ENCODE data around the gene GAN. TPM values are rescaled to one million over a fixed set of nuclear protein-coding genes. Genes with fewer than 3 reads are reported as not detected.

The GAN gene
- total and polyA plus RNA-seq, 2 of the 4 experiments (the other 2 are of a cell fraction), result 1.1 to 5.7 TPM

DNA sequence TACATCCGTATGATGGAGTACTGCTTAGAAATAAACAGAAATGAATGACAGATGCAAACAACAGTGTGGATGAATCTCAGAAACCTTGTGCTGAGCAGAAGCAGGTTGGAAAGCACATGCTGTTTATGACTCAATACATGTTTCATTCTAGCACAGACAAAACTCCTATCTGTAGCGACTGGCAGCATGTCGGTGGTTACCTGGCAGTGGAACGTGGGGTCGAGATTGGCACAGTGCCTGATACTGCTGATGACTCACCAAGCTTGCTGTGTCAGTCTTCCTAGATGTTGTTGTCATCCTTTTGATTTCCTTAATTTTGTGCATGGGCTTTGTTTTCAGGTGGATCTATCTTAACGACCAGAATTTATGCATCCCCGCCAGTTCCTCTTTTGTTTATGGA, 62.1 kb downstream of the GAN start:
- Histone ChIP-seq H3K27ac (ENCODE audit: insufficient read depth, low read length) (no peak overlapping the region), H2AK9ac (replicated peaks; ENCODE audit: low read depth, low read length, poor library complexity) (no peak overlapping the region), H2BK15ac (ENCODE audit: low read depth, low read length) (no peak overlapping the region), H3K23ac (ENCODE audit: low read depth, low read length) (no peak overlapping the region), H4K8ac (ENCODE audit: low read depth in 2 of 2, low read length in 2 of 2) (no peak overlapping the region), H4K20me1 (ENCODE audit: insufficient read depth, low read length) (no peaks in the 10 kb centered on the region), H3K36me3 (ENCODE audit: control insufficient read depth, insufficient read depth, low read length) (peaks cover 7% of the 10 kb centered on the region), H2BK20ac (ENCODE audit: low read depth, low read length) (no peak overlapping the region), H4K91ac (ENCODE audit: insufficient read depth, low read depth, low read length) (no peak overlapping the region), H3K14ac (replicated peaks; ENCODE audit: low read depth, low read length) (no peak overlapping the region), H3K4me2 (ENCODE audit: low read depth, low read length) (no peak overlapping the region), H2AFZ (replicated peaks; ENCODE audit: low read length, poor library complexity) (no peak overlapping the region), H4K5ac (ENCODE audit: low read depth, low read length) (no peak overlapping the region), H2BK5ac (ENCODE audit: low read depth, low read length, poor library complexity, severe bottlenecking) (no peak overlapping the region), H3K9me3 (ENCODE audit: control insufficient read depth, insufficient read depth, low read length) (no peaks in the 10 kb centered on the region), H3K79me1 (ENCODE audit: low read depth in 1 of 2, low read length in 2 of 2) (no peaks in the 10 kb centered on the region), H3K18ac (ENCODE audit: low read depth, low read length) (no peak overlapping the region), H3K27me3 (ENCODE audit: control insufficient read depth, insufficient read depth, low read length) (no peaks in the 10 kb centered on the region), H2AK5ac (ENCODE audit: low read depth, low read length) (no peak overlapping the region), H3K56ac (ENCODE audit: extremely low read depth, insufficient read depth, low read length) (no peak overlapping the region), H2BK120ac (ENCODE audit: low read depth, low read length) (no peak overlapping the region), H3K9ac (ENCODE audit: low read depth, low read length) (no peak overlapping the region), H3K4me3 (ENCODE audit: insufficient read depth, low read depth, low read length) (no peak overlapping the region), H3K9me1 (ENCODE audit: insufficient read depth, low read length) (no peaks in the 10 kb centered on the region; the same call in 1 of the 2 replicates), H3K4ac (ENCODE audit: low read depth, low read length) (no peak overlapping the region), H3K4me1 (ENCODE audit: control insufficient read depth, insufficient read depth, low read length) (no peaks in the 10 kb centered on the region)
- POLR2A ChIA-PET (ENCODE audit: unreplicated experiment), result no interaction called here
- in situ Hi-C loops (cut with MboI; ENCODE audit: low sequenced_read_pairs) (no loop called here), intact Hi-C loops (cut with micrococcal nuclease) (no loop called here), dilution Hi-C loops (cut with HindIII; ENCODE audit: low sequenced_read_pairs, unreplicated experiment) (no loop called here)
- whole genome bisulfite sequencing, 2 experiments (ENCODE audit: extremely low coverage in 2 of 2, insufficient read length in 1 of 2), result 90% methylated on average over 4 of the region's 7 CpGs; no CpG with 5 or more reads in 1 of the 2 experiments
- DNase-seq (no peak), ATAC-seq (ENCODE audit: low read depth) (no peak)
- TF ChIP-seq RCOR1 (IDR thresholded peaks at IDR 0.05; ENCODE audit: insufficient replicate concordance, low read length), result no peak
- TF ChIP-seq CEBPB (IDR thresholded peaks at IDR 0.05; ENCODE audit: low read depth, low read length), result no peak
- TF ChIP-seq SMC3 (IDR thresholded peaks at IDR 0.05; ENCODE audit: low read depth, low read length), result no peak
- TF ChIP-seq FOS (IDR thresholded peaks at IDR 0.05; ENCODE audit: low read depth, low read length), result no peak
- TF ChIP-seq POLR2A (IDR thresholded peaks at IDR 0.05; ENCODE audit: low read depth, low read length), result no peak
- TF ChIP-seq, protein P1, sequence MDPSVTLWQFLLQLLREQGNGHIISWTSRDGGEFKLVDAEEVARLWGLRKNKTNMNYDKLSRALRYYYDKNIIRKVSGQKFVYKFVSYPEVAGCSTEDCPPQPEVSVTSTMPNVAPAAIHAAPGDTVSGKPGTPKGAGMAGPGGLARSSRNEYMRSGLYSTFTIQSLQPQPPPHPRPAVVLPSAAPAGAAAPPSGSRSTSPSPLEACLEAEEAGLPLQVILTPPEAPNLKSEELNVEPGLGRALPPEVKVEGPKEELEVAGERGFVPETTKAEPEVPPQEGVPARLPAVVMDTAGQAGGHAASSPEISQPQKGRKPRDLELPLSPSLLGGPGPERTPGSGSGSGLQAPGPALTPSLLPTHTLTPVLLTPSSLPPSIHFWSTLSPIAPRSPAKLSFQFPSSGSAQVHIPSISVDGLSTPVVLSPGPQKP (IDR thresholded peaks at IDR 0.05; ENCODE audit: borderline replicate concordance, low read depth, low read length), result no peak
- TF ChIP-seq BHLHE40 (IDR thresholded peaks at IDR 0.05; ENCODE audit: low read depth, low read length), result no peak
- no peak for TF ChIP-seq MAZ (IDR thresholded peaks at IDR 0.05; ENCODE audit: borderline replicate concordance, low read depth, low read length)
- TF ChIP-seq CHD1 (IDR thresholded peaks at IDR 0.05; ENCODE audit: low read depth, low read length), result no peak
- TF ChIP-seq, protein P2, sequence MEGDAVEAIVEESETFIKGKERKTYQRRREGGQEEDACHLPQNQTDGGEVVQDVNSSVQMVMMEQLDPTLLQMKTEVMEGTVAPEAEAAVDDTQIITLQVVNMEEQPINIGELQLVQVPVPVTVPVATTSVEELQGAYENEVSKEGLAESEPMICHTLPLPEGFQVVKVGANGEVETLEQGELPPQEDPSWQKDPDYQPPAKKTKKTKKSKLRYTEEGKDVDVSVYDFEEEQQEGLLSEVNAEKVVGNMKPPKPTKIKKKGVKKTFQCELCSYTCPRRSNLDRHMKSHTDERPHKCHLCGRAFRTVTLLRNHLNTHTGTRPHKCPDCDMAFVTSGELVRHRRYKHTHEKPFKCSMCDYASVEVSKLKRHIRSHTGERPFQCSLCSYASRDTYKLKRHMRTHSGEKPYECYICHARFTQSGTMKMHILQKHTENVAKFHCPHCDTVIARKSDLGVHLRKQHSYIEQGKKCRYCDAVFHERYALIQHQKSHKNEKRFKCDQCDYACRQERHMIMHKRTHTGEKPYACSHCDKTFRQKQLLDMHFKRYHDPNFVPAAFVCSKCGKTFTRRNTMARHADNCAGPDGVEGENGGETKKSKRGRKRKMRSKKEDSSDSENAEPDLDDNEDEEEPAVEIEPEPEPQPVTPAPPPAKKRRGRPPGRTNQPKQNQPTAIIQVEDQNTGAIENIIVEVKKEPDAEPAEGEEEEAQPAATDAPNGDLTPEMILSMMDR (conservative IDR thresholded peaks at IDR 0.05; ENCODE audit: low read depth, low read length), result no peak
- TF ChIP-seq, protein P3, sequence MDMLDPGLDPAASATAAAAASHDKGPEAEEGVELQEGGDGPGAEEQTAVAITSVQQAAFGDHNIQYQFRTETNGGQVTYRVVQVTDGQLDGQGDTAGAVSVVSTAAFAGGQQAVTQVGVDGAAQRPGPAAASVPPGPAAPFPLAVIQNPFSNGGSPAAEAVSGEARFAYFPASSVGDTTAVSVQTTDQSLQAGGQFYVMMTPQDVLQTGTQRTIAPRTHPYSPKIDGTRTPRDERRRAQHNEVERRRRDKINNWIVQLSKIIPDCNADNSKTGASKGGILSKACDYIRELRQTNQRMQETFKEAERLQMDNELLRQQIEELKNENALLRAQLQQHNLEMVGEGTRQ (IDR thresholded peaks at IDR 0.05; ENCODE audit: low read depth, low read length), result no peak
- TF ChIP-seq RAD21 (IDR thresholded peaks at IDR 0.05; ENCODE audit: low read length), result no peak
- TF ChIP-seq MXI1 (IDR thresholded peaks at IDR 0.05; ENCODE audit: borderline replicate concordance, low read depth, low read length), result no peak
- BruUV-seq (replicated peaks), result no TSS peak
- CTCF ChIA-PET, result no interaction called here

All from IMR-90 (cell line).